Choroid plexus epithelial cell (primary cell): ENCODE results near the gene HOXB1.
"Not testable (repeated sequence)": the region's sequence is repeated elsewhere in the genome, so short reads cannot be mapped to it uniquely, and the experiment has no call there.

Source experiments
- DNase-seq: peaks from one replicate; pipeline ENCODE4 v3.0.0-alpha.2; 2010; ENCODE audit warnings: low read depth
- H3K4me3 ChIP-seq: 2 replicates; pipeline ENCODE4 v1.5.1; 2011; ENCODE audit warnings: low read depth, mild to moderate bottlenecking, control low read depth, low read length, moderate library complexity
- CTCF ChIP-seq: conservative IDR thresholded peaks from 2 replicates; pipeline ENCODE4 v1.5.1; 2011; ENCODE audit warnings: low read depth, mild to moderate bottlenecking, control low read depth, inconsistent platforms, low read length, moderate library complexity

HOXB1 gene

GRCh38 chr17:48513666-48514455, 16.9 kb downstream of the HOXB1 start:
- DNase-seq = no peak
- H3K4me3 ChIP-seq = no peak overlapping the region
- no peak for TF ChIP-seq CTCF

- no peak for DNase-seq
- no peak for TF ChIP-seq CTCF
- H3K4me3 ChIP-seq = no peak overlapping the region
Observed at GRCh38 chr17:48513097-48513496, 17.7 kb downstream of the HOXB1 start.

GRCh38 chr17:48510761-48511604, 19.8 kb downstream of the HOXB1 start:
- H3K4me3 ChIP-seq = no peak overlapping the region
- no peak for DNase-seq
- no peak for TF ChIP-seq CTCF

GRCh38 chr17:48510381-48510760, 20.4 kb downstream of the HOXB1 start:
- no peak for DNase-seq
- no peak for TF ChIP-seq CTCF
- no peak overlapping the region for H3K4me3 ChIP-seq

- DNase-seq, H3K4me3 ChIP-seq: not testable (repeated sequence)
Observed at GRCh38 chr17:48509708-48510107, 21.1 kb downstream of the HOXB1 start.

- no peak for DNase-seq
- no peak overlapping the region for H3K4me3 ChIP-seq
- no peak for TF ChIP-seq CTCF
Observed at GRCh38 chr17:48506246-48506645, 24.6 kb downstream of the HOXB1 start.

- no peak overlapping the region for H3K4me3 ChIP-seq
- TF ChIP-seq CTCF = no peak
- peak; percentile 67 for DNase-seq
Observed at GRCh38 chr17:48505788-48506187, 25.0 kb downstream of the HOXB1 start.
